GM18508 (cell line): ENCODE measurements around the gene GTPBP1.

Source experiments
- ATAC-seq: cut with Tn5 transposase; IDR thresholded peaks from one replicate; pipeline ENCODE4 v1.9.1; 2021; ENCODE audit warnings: moderate number of reproducible peaks; ENCODE audit not compliant: insufficient read depth, unreplicated experiment

Gene GTPBP1

DNA sequence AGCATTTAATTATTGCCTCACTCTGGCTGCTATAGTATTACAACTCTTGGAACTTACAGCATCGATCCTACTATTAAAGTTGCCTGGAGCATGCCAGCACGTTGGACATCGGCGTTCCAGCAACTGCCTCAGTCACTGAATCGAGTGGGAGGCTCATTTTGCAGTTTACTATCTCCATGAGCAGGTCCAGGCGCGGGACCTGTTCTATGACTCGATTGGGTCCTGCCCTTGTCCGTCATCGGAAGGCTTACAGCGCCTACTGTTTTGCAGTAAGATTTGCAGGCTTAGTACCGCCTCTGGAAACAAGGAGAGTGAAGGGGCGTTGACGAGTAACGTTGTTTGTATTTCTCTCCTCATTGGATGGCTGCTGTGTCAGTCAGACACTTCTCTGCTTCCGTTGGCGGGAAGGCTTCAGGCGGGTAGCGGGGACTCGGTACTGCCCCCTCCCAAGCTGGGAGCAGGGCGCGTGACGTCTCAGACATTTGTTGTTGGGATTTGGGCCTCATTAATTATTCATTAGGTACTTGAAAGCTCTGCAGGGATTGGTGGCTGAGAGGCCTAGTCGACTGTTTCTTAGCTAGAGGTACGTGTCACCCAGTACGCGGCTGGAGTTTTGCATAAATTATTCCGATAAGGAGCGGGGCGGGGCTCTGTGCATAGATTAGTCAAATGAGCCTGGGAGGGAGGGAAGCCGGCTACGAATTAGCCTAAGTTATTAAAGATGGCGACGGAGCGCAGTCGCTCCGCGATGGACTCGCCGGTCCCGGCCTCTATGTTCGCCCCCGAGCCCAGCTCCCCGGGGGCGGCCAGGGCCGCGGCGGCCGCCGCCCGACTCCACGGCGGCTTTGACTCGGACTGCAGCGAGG is at the start of gene GTPBP1:
Gene GTPBP1, plus strand, starts transcription at position 710 of the 866 bp plus-strand sequence. Its CDS starts 12 bp downstream, at position 722.
- peak; percentile 61 for ATAC-seq

GRCh38 chr22:38656256-38657044 is 49.3 kb upstream of the GTPBP1 start, which contains the start of the genes CBY1 and FAM227A:
TSS of gene CBY1 (plus strand) at chr22:38656638. CDS start at chr22:38668055, 11,417 bp downstream.
TSS of gene FAM227A (minus strand) at chr22:38656392. CDS start at chr22:38650168, 6,224 bp downstream.
- ATAC-seq = peak; percentile 49

DNA sequence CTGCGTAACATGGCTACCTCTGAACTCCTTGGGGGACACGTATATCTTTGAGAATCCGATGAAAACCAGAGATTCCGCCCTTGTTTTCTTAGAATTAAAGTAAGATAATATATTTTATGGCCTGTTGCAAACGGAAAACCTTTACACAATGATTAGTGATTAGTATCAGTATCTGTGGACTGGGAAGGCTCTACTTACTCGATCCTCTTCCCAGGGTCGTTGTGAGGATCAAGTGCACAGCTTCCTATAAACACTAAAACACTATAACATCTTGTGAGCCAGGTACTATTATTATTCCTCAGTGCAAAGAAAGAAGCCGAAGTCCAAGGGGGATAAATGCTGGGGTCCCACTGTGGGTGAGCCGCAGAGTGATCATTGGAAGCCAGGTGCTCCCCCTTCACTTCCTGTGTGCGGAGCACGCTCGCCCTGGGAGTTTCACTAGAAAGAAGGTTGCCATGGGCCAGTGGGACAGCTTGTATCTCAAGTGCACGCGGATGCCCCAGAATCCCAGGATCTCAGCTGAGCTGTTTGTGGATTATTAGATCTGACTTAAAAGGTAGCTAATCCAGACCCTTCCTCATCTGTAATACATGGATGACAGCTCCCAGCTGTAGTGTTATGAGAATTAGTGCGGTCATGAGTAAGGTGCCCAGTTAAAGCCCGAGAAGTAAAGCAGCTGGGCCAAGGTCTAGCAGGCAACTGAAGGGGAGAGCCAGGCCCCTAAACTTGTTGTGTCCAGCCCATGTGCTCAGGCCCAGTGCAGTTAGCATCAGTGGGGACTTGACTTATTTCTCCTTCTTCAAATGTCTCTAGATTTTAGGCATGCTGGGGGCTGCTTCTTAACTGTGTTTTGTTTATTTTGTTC is 48.5 kb upstream of the GTPBP1 start:
- ATAC-seq = no peak

GRCh38 chr22:38674888-38675287 is 30.9 kb upstream of the GTPBP1 start:
- ATAC-seq = no peak

DNA sequence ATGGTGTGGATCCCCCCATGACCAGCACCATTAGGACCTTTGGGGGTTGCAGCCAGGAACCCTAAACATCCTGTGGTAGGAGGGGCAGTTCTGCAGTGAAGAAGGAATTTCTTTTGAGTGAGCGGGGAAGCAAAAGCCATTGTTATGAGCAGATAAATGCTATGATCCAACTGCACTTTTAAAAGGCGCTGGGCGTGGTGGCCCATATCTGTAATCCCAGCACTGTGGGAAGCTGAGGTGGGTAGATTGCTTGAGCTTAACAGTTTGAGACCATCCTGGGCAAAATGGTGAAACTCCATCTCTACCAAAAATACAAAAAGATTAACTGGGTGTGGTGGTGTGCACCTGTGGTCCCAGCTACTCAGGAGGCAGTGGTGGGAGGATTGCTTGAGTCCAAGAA is 29.9 kb upstream of the GTPBP1 start:
- no peak for ATAC-seq

DNA sequence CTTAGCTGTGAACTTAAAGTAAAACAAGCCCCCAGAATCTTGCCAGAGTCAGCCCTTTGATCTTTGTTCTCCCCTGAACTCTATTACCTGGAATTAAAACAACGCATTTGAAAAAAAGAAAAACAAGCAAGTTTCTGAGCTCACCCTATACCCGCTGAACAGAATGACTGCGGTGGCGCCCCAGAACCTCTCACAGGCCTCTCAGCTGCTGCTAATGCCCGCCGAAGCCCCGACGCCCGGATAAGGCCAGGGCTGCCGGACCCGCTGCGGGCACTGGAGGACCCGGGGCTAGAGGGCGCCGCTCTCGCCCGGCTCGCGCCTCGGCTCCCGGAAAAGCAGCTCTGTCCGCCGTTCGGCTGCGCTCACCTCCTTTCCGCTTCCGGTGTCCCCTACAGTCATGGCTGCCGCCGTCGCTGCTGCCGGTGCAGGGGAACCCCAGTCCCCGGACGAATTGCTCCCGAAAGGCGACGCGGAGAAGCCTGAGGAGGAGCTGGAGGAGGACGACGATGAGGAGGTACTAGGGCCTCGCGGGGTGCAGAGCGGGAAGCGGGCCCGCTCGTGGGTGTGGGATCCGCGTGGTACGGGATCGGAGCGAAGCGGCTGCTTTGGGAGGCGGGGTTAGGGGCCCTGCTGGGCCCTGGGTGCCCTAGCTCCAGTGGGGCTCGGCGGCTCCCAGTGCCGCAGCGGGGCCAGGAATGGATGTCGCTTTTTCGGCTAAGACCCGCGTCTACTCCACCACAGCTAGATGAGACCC is 24.0 kb upstream of the GTPBP1 start, which contains the start of gene TOMM22:
Gene TOMM22, plus strand, starts transcription at position 376 of the 754 bp plus-strand sequence. Its CDS starts 22 bp downstream, at position 398.
- no peak for ATAC-seq

DNA sequence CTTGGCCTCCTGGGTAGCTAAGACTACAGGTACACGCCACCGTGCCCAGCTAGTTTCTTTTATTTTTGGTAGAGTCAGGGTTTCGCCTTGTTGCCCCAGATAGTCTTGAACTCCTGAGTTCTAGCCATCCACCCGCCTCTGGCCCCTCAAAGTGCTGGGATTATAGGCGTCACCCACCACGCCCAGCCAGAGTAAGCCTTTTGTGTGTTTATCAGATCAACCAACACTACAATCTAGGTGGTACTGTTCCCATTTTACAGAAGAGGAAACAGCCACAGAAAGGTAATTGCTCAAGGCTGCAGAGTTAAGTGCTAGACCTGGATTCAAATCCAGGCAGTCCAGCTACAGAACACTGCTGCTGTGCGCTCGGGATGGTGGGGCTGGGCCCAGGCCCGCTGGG is 20.8 kb upstream of the GTPBP1 start:
- ATAC-seq = no peak

GRCh38 chr22:38685761-38686160 is 20.0 kb upstream of the GTPBP1 start:
- ATAC-seq = no peak

DNA sequence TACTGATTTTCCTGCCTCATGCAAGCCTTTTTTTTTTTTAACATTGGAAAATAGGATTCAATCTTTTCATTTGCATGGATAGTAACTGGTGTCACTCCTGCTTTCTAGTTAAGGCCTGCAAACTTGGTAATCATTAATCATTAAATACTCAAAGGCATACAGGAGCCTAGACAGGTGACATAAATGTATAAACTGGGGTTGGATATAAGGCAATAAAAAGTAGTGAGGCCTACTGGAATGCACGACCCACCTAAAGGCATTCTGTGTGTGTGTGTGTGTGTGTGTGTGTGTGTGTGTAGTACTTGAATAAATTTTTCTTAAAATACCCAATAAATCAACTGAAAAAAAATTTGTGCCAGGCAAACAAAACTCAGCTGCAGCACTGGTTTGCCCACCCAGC is 16.1 kb upstream of the GTPBP1 start:
- no peak for ATAC-seq

GRCh38 chr22:38694049-38694448 is 11.7 kb upstream of the GTPBP1 start:
- no peak for ATAC-seq

DNA sequence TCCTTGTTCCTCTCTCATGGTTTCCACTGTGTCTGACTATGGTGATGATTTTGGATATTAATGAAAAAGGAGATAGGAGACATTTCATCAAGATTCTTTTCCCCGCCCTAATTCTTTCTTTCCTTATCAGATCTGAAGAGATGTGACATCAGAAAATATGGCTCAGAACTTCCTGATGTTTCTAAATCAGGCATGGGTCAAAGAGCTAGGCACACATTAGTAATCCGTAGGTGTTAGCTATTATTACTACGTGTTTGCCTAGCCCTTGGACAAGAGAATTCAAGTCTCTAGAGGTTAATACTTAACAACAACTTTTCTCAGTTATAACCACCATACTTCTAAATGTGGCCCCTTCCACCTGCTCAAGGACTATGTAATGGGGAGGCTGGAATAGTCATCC is 10.8 kb upstream of the GTPBP1 start:
- no peak for ATAC-seq

- no peak for ATAC-seq
Observed at GRCh38 chr22:38696606-38697424, 8.9 kb upstream of the GTPBP1 start.

- ATAC-seq = no peak
Observed at GRCh38 chr22:38697425-38698089, 8.2 kb upstream of the GTPBP1 start.

DNA sequence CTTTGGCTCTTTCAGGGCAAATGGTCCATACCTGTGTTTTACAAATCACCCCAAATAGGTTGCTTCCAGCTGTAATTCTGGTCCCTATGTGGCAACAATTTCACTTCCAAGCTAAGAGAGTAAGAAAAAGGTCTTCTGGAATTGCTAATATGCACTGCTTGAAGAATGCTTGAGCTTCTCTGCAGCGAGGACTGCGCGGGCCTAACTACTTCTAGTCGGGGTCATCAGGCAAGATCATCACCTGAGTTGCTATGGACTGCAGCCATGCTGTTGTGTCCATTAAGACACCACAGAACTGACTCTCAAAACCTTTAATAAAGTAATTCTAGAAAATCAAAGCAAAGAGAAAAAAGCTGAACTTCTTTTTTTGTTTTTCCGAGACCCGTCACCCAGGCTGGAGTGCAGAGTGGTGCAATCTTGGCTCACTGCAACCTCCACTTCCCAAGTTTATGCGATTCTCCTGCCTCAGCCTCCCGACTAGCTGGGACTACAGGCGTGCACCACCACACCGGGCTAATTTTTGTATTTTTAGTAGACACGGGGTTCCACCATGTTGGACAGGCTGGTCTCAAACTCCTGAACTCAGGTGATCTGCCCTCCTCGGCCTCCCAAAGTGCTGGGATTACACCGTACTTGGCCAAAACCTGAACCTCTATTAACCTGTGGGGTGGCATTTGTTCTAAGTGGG is 7.2 kb upstream of the GTPBP1 start:
- no peak for ATAC-seq

- ATAC-seq = no peak
Observed at GRCh38 chr22:38699143-38699542, 6.6 kb upstream of the GTPBP1 start.

- ATAC-seq = no peak
Observed at GRCh38 chr22:38699784-38700183, 6.0 kb upstream of the GTPBP1 start.

GRCh38 chr22:38700270-38700788 is 5.4 kb upstream of the GTPBP1 start:
- no peak for ATAC-seq
